WTC11 (cell line): ENCODE measurements around the gene OCA2. TPM values are rescaled to one million over a fixed set of nuclear protein-coding genes. Genes with fewer than 3 reads are reported as not detected.

Source experiments
- ATAC-seq: fragments of 200-7000 bp; cut with Tn5 transposase; 2 replicates; pipeline ENCODE4 v1.10.0; 2021; ENCODE audit warnings: mild to moderate bottlenecking, moderate library complexity
- CTCF ChIA-PET: fragments of 300-600 bp; sonication (Branson Sonifier 250); formaldehyde crosslinking; loops from one replicate; lab custom pipeline; 2021; ENCODE audit warnings: antibody characterized with exemption; lab: Charles Lee
- POLR2A ChIA-PET: fragments of 350-600 bp; sonication (Branson Sonifier 250); formaldehyde crosslinking; loops from one replicate; lab custom pipeline; 2021; ENCODE audit warnings: antibody characterized with exemption; lab: Charles Lee
- DNase-seq: peaks from one replicate; pipeline ENCODE4 v3.0.0; 2021; ENCODE audit warnings: low spot score
- H3K27ac Mint-ChIP-seq: 2 replicates; pipeline ENCODE4 v1.8.0; 2021; ENCODE audit warnings: mixed read lengths
- H3K27me3 Mint-ChIP-seq: 2 replicates; pipeline ENCODE4 v1.8.0; 2021; ENCODE audit warnings: low read depth, mild to moderate bottlenecking, moderate library complexity, mixed read lengths
- H3K36me3 Mint-ChIP-seq: 2 replicates; pipeline ENCODE4 v1.8.0; 2021; ENCODE audit warnings: mixed read lengths
- H3K4me1 Mint-ChIP-seq: 2 replicates; pipeline ENCODE4 v1.8.0; 2022; ENCODE audit warnings: mixed read lengths
- H3K4me3 Mint-ChIP-seq: 2 replicates; pipeline ENCODE4 v1.8.0; 2021; ENCODE audit warnings: mild to moderate bottlenecking, moderate library complexity, mixed read lengths
- H3K9me3 Mint-ChIP-seq: 2 replicates; pipeline ENCODE4 v1.8.0; 2021; ENCODE audit warnings: mixed read lengths
- CBFB ChIP-seq: sonication (generic); formaldehyde crosslinking; IDR thresholded peaks from 2 replicates; pipeline ENCODE4 v1.8.1; 2022; ENCODE audit warnings: mild to moderate bottlenecking, low read depth, missing genetic modification reagents
- CREB1 ChIP-seq: sonication (generic); formaldehyde crosslinking; IDR thresholded peaks from 2 replicates; pipeline ENCODE4 v1.8.0; 2023; ENCODE audit warnings: mild to moderate bottlenecking, missing genetic modification reagents
- CREM ChIP-seq: sonication (generic); formaldehyde crosslinking; IDR thresholded peaks from 2 replicates; pipeline ENCODE4 v1.8.1; 2022; ENCODE audit warnings: mild to moderate bottlenecking, missing genetic modification reagents, moderate library complexity
- ESRRA ChIP-seq: sonication (generic); formaldehyde crosslinking; IDR thresholded peaks from 2 replicates; pipeline ENCODE4 v1.8.1; 2022; ENCODE audit warnings: mild to moderate bottlenecking, missing genetic modification reagents, borderline replicate concordance
- JAZF1 ChIP-seq: fragments of 250-450 bp; sonication (Bioruptor Pico); IDR thresholded peaks from 2 replicates; pipeline ENCODE4 v1.9.0; 2021; ENCODE audit warnings: moderate library complexity, mild to moderate bottlenecking, inconsistent platforms
- NFATC4 ChIP-seq: fragments of 250-450 bp; sonication (Bioruptor Pico); IDR thresholded peaks from 2 replicates; pipeline ENCODE4 v1.9.0; 2021; ENCODE audit warnings: mild to moderate bottlenecking
- NR1H2 ChIP-seq: sonication (generic); formaldehyde crosslinking; IDR thresholded peaks from 2 replicates; pipeline ENCODE4 v1.9.0; 2021; ENCODE audit warnings: mild to moderate bottlenecking, moderate library complexity, missing genetic modification reagents
- OVOL2 ChIP-seq: fragments of 250-450 bp; sonication (Bioruptor Pico); IDR thresholded peaks from 2 replicates; pipeline ENCODE4 v1.9.0; 2021; ENCODE audit warnings: mild to moderate bottlenecking, borderline replicate concordance
- RELA ChIP-seq: sonication (generic); formaldehyde crosslinking; IDR thresholded peaks from 2 replicates; pipeline ENCODE4 v1.8.1; 2022; ENCODE audit warnings: missing genetic modification reagents, mild to moderate bottlenecking, borderline replicate concordance
- RORB ChIP-seq: fragments of 250-450 bp; sonication (Bioruptor Pico); IDR thresholded peaks from 2 replicates; pipeline ENCODE4 v1.9.0; 2021; ENCODE audit warnings: mild to moderate bottlenecking
- SMAD4 ChIP-seq: sonication (generic); formaldehyde crosslinking; IDR thresholded peaks from 2 replicates; pipeline ENCODE4 v1.8.0; 2022; ENCODE audit warnings: mild to moderate bottlenecking, missing genetic modification reagents
- SP1 ChIP-seq: sonication (generic); formaldehyde crosslinking; conservative IDR thresholded peaks from 2 replicates; pipeline ENCODE4 v1.8.1; 2022; ENCODE audit warnings: missing genetic modification reagents
- ZNF121 ChIP-seq: sonication (generic); formaldehyde crosslinking; IDR thresholded peaks from 2 replicates; pipeline ENCODE4 v1.8.0; 2023; ENCODE audit warnings: missing genetic modification reagents
- ZNF138 ChIP-seq: sonication (generic); formaldehyde crosslinking; conservative IDR thresholded peaks from 2 replicates; pipeline ENCODE4 v1.8.1; 2022; ENCODE audit warnings: mild to moderate bottlenecking, moderate library complexity, missing genetic modification reagents
- ZNF317 ChIP-seq: sonication (generic); formaldehyde crosslinking; IDR thresholded peaks from 2 replicates; pipeline ENCODE4 v1.8.1; 2023; ENCODE audit warnings: low read depth, mild to moderate bottlenecking, moderate library complexity, missing genetic modification reagents, borderline replicate concordance
- ZNF416 ChIP-seq: fragments of 250-450 bp; sonication (Bioruptor Pico); IDR thresholded peaks from 2 replicates; pipeline ENCODE4 v1.9.0; 2021; ENCODE audit warnings: mild to moderate bottlenecking, inconsistent platforms
- total RNA-seq: library from RNA; stranded (reverse); gene quantifications from 3 replicates; pipeline ENCODE4 v1.2.3, GENCODE V29; 2021
- TF ChIP-seq, protein P1 (sequence below): sonication (generic); formaldehyde crosslinking; IDR thresholded peaks from 2 replicates; pipeline ENCODE4 v1.8.1; 2023; ENCODE audit warnings: mild to moderate bottlenecking, missing genetic modification reagents, moderate library complexity
- TF ChIP-seq, protein P2 (sequence below): fragments of 250-450 bp; sonication (Bioruptor Pico); conservative IDR thresholded peaks from 2 replicates; pipeline ENCODE4 v1.9.0; 2021; ENCODE audit warnings: mild to moderate bottlenecking
- TF ChIP-seq, protein P3 (sequence below): sonication (generic); formaldehyde crosslinking; IDR thresholded peaks from 2 replicates; pipeline ENCODE4 v1.8.1; 2023; ENCODE audit warnings: mild to moderate bottlenecking, missing genetic modification reagents
- TF ChIP-seq, protein P4 (sequence below): sonication (generic); formaldehyde crosslinking; conservative IDR thresholded peaks from 2 replicates; pipeline ENCODE4 v1.8.1; 2023; ENCODE audit warnings: mild to moderate bottlenecking, low read depth, missing genetic modification reagents, moderate library complexity
- TF ChIP-seq, protein P5 (sequence below): sonication (generic); formaldehyde crosslinking; IDR thresholded peaks from 2 replicates; pipeline ENCODE4 v1.8.1; 2022; ENCODE audit warnings: mild to moderate bottlenecking, moderate library complexity, missing genetic modification reagents
- TF ChIP-seq, protein P6 (sequence below): sonication (generic); formaldehyde crosslinking; IDR thresholded peaks from 2 replicates; pipeline ENCODE4 v1.8.1; 2022; ENCODE audit warnings: mild to moderate bottlenecking, missing genetic modification reagents, moderate library complexity, borderline replicate concordance
- TF ChIP-seq, protein P7 (sequence below): sonication (generic); formaldehyde crosslinking; IDR thresholded peaks from 2 replicates; pipeline ENCODE4 v1.8.1; 2023; ENCODE audit warnings: mild to moderate bottlenecking, missing genetic modification reagents
- TF ChIP-seq, protein P8 (sequence below): sonication (generic); formaldehyde crosslinking; IDR thresholded peaks from 2 replicates; pipeline ENCODE4 v1.8.0; 2022; ENCODE audit warnings: mild to moderate bottlenecking, missing genetic modification reagents

OCA2 gene
- total RNA-seq, 1 experiment from 2014 or later, result 0.39 TPM

DNA sequence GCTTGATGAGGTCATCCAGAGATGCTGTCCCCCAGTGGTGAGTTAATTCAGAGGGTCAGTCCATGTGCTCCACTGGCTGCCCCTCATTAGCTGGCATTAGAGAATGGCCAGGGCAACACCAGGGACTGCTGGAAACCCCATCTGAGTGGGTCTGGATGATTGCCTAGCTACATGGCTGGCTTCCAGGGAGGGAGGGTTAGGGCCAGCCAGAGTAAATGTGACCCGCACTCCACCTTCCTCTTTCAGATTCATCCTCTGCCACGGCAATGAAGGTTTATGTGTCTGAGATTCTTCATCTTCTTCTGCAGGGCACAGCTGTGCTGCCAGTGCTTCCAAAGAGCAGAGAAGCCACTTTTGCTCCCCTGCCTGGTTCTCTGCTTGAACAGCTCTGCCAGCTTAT, 391.9 kb downstream of the OCA2 start (continued):
- TF ChIP-seq RORB (CRISPR knock-in tag) (no peak), ZNF121 (CRISPR knock-in tag) (no peak), RELA (CRISPR knock-in tag) (no peak)
- TF ChIP-seq, protein P1, sequence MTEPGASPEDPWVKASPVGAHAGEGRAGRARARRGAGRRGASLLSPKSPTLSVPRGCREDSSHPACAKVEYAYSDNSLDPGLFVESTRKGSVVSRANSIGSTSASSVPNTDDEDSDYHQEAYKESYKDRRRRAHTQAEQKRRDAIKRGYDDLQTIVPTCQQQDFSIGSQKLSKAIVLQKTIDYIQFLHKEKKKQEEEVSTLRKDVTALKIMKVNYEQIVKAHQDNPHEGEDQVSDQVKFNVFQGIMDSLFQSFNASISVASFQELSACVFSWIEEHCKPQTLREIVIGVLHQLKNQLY (CRISPR knock-in tag), result no peak
- TF ChIP-seq, protein P2, sequence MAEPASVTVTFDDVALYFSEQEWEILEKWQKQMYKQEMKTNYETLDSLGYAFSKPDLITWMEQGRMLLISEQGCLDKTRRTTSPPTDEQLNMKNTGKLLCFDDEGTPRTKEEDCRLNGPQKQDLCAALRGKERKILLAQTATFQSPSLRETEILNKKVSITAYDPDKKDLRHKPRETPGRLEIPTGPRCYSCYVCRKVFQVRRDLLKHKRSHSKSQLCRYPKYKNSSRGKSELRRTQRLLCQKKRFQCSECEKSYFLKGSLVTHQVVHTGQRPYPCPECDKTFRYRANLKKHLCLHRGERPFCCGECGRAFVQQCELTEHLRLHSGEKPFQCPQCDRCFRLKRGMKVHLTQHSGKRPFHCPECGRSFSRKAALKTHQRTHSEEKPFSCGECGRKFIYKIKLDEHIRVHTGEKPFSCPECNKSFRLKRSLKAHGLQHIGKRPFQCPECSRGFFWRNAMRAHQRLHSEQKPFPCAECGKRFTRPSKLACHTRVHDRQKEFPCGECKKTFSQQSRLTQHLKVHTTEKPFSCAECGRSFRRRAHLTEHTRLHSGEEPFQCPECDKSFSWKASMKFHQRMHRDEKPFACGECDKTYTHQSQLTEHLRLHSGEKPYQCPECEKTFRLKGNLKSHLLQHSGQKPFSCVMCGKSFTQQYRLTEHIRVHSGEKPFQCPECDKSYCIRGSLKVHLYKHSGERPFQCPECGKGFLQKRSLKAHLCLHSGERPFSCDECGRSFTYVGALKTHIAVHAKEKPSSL, result no peak
- TF ChIP-seq, protein P3, sequence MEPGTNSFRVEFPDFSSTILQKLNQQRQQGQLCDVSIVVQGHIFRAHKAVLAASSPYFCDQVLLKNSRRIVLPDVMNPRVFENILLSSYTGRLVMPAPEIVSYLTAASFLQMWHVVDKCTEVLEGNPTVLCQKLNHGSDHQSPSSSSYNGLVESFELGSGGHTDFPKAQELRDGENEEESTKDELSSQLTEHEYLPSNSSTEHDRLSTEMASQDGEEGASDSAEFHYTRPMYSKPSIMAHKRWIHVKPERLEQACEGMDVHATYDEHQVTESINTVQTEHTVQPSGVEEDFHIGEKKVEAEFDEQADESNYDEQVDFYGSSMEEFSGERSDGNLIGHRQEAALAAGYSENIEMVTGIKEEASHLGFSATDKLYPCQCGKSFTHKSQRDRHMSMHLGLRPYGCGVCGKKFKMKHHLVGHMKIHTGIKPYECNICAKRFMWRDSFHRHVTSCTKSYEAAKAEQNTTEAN (CRISPR knock-in tag), result no peak

DNA sequence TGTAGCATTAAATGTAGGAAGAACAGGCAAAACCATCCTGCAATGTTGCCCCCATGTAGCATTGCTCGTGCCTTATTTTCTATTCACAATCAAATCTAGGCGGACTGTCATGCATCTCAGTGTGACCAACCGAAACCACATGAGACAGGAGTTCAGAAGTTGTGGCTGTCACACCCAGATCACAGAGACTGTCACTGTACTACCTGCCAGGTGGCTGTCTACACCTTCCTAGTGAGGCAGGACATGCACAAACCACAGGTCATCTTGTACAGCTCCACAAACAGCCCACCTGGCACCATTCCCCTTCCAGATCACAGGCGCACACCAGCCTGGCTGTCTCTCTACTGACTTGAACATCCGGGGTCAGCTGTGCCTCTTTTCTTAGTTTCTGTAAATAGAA, 392.8 kb downstream of the OCA2 start:
- TF ChIP-seq ESRRA (CRISPR knock-in tag) (no peak), NR1H2 (CRISPR knock-in tag) (no peak), SP1 (CRISPR knock-in tag) (no peak), ZNF121 (CRISPR knock-in tag) (no peak), ZNF416 (no peak), OVOL2 (CRISPR knock-in tag) (no peak), JAZF1 (CRISPR knock-in tag) (no peak), CREB1 (CRISPR knock-in tag) (no peak), CBFB (no peak), SMAD4 (CRISPR knock-in tag) (no peak), ZNF138 (CRISPR knock-in tag) (no peak), CREM (CRISPR knock-in tag) (no peak), NFATC4 (CRISPR knock-in tag) (no peak), ZNF317 (CRISPR knock-in tag) (no peak)
- TF ChIP-seq, protein P4, sequence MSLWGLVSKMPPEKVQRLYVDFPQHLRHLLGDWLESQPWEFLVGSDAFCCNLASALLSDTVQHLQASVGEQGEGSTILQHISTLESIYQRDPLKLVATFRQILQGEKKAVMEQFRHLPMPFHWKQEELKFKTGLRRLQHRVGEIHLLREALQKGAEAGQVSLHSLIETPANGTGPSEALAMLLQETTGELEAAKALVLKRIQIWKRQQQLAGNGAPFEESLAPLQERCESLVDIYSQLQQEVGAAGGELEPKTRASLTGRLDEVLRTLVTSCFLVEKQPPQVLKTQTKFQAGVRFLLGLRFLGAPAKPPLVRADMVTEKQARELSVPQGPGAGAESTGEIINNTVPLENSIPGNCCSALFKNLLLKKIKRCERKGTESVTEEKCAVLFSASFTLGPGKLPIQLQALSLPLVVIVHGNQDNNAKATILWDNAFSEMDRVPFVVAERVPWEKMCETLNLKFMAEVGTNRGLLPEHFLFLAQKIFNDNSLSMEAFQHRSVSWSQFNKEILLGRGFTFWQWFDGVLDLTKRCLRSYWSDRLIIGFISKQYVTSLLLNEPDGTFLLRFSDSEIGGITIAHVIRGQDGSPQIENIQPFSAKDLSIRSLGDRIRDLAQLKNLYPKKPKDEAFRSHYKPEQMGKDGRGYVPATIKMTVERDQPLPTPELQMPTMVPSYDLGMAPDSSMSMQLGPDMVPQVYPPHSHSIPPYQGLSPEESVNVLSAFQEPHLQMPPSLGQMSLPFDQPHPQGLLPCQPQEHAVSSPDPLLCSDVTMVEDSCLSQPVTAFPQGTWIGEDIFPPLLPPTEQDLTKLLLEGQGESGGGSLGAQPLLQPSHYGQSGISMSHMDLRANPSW, result no peak
- TF ChIP-seq, protein P1 (CRISPR knock-in tag), result no peak
- TF ChIP-seq, protein P5, sequence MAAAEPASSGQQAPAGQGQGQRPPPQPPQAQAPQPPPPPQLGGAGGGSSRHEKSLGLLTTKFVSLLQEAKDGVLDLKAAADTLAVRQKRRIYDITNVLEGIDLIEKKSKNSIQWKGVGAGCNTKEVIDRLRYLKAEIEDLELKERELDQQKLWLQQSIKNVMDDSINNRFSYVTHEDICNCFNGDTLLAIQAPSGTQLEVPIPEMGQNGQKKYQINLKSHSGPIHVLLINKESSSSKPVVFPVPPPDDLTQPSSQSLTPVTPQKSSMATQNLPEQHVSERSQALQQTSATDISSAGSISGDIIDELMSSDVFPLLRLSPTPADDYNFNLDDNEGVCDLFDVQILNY (CRISPR knock-in tag), result no peak
- TF ChIP-seq, protein P6, sequence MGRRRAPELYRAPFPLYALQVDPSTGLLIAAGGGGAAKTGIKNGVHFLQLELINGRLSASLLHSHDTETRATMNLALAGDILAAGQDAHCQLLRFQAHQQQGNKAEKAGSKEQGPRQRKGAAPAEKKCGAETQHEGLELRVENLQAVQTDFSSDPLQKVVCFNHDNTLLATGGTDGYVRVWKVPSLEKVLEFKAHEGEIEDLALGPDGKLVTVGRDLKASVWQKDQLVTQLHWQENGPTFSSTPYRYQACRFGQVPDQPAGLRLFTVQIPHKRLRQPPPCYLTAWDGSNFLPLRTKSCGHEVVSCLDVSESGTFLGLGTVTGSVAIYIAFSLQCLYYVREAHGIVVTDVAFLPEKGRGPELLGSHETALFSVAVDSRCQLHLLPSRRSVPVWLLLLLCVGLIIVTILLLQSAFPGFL (CRISPR knock-in tag), result no peak
- TF ChIP-seq, protein P7, sequence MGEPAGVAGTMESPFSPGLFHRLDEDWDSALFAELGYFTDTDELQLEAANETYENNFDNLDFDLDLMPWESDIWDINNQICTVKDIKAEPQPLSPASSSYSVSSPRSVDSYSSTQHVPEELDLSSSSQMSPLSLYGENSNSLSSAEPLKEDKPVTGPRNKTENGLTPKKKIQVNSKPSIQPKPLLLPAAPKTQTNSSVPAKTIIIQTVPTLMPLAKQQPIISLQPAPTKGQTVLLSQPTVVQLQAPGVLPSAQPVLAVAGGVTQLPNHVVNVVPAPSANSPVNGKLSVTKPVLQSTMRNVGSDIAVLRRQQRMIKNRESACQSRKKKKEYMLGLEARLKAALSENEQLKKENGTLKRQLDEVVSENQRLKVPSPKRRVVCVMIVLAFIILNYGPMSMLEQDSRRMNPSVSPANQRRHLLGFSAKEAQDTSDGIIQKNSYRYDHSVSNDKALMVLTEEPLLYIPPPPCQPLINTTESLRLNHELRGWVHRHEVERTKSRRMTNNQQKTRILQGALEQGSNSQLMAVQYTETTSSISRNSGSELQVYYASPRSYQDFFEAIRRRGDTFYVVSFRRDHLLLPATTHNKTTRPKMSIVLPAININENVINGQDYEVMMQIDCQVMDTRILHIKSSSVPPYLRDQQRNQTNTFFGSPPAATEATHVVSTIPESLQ (CRISPR knock-in tag), result no peak
- TF ChIP-seq, protein P8, sequence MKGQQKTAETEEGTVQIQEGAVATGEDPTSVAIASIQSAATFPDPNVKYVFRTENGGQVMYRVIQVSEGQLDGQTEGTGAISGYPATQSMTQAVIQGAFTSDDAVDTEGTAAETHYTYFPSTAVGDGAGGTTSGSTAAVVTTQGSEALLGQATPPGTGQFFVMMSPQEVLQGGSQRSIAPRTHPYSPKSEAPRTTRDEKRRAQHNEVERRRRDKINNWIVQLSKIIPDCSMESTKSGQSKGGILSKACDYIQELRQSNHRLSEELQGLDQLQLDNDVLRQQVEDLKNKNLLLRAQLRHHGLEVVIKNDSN (CRISPR knock-in tag), result no peak
- no peak for DNase-seq
- Mint-ChIP-seq H3K27ac (no peak overlapping the region), H3K4me3 (no peak overlapping the region), H3K9me3 (peaks cover 20% of the 10 kb centered on the region), H3K27me3 (no peaks in the 10 kb centered on the region; the same call in 1 of the 2 replicates), H3K36me3 (no peaks in the 10 kb centered on the region), H3K4me1 (peaks cover 7% of the 10 kb centered on the region)
- no peak for ATAC-seq
- ChIA-PET POLR2A (no interaction called here), CTCF (interaction anchor here (0.7 to 1.0 kb wide), 2 partner anchors 25 to 244 kb away, joined by 4 to 5 read pairs; no protein-coding TSS in a partner anchor)
